GM21526 (cell line): ENCODE data around the gene TBL2.
A peak's percentile ranks its signal among the peaks of the same experiment; 100 is the strongest.
"Not testable (repeated sequence)": the region's sequence is repeated elsewhere in the genome, so short reads cannot be mapped to it uniquely, and the experiment has no call there.

Source experiments
- ATAC-seq: cut with Tn5 transposase; IDR thresholded peaks from one replicate; pipeline ENCODE4 v1.9.1; 2021; ENCODE audit warnings: moderate library complexity; ENCODE audit not compliant: unreplicated experiment, low FRiP score

The TBL2 gene, protein sequence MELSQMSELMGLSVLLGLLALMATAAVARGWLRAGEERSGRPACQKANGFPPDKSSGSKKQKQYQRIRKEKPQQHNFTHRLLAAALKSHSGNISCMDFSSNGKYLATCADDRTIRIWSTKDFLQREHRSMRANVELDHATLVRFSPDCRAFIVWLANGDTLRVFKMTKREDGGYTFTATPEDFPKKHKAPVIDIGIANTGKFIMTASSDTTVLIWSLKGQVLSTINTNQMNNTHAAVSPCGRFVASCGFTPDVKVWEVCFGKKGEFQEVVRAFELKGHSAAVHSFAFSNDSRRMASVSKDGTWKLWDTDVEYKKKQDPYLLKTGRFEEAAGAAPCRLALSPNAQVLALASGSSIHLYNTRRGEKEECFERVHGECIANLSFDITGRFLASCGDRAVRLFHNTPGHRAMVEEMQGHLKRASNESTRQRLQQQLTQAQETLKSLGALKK

DNA sequence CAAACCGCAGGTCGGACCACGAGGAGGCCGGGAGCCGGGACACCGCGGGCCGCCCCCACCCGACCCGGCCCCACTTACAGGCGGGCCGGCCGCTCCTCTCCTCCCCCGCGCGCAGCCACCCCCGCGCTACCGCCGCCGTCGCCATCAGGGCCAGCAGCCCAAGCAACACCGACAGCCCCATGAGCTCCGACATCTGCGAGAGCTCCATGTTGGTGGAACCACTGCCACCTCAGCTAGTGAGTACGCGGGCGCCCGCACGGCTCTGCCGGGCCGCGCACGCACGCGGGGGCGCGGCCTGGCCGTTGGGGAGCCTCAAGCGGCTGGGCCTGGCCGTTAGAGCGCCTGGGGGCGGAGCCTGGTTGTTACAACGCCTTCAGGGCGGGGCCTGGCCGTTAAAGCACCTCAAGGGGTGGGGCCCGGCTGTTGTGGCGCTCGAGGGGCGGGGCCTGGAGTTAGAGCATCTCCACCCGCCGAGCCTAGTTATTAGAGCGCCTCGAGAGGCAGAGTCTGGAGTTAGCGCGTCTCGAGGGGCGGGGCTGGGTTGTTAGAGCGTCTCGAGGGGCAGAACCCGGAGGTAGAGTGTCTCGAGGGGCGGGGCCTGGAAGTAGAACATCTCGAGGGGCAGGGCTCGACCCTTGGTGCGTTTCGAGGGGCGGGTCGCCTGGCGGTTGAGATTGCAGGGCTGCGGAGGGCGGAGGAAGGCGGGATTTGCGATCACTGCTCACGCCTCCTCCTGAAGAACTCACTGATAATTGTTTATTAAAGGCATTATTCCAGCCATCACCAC lies at the start of gene TBL2:
TBL2 (minus strand) TSS at position 238 of the 787 bp plus-strand sequence; CDS start at position 208, 30 bp downstream.
- ATAC-seq = peak; percentile 82

DNA sequence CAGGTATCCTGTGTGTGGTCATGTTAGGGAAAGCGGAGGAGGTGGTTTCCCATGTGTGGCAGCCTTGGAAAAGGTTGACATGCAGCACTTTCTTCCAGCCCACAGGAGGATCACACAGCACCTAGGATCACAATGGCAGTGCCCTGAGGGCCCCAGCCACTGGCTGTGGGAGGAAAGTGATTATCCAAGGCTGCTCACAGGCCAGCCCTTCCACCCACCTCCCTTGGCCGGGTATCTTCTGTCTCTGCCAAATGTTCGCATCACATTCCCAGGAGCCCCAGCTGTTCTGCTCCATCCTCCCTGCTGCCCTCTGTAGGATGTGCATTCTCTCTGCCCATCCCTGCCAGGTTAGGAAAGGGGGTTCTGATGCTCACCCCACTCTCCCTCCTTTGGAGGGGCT lies 48.4 kb upstream of the TBL2 start:
- no peak for ATAC-seq

DNA sequence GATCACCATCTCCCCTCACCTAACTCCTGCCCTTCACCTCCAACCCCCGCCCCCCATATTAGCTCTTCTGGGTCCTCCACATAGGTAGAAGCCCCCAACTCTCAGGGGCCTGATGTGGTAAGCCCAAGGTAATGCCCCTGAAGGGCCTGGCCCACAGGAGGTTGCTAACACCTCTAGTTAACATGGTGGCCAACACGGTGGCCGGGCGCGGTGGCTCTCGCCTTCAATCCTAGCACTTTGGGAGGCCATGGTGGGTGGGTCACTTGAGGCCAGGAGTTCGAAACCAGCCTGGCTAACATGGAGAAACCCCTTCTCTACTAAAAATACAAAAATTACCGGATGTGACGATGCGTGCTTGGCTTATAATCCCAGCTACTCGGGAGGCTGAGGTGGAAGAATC lies 46.9 kb upstream of the TBL2 start:
- no peak for ATAC-seq

DNA sequence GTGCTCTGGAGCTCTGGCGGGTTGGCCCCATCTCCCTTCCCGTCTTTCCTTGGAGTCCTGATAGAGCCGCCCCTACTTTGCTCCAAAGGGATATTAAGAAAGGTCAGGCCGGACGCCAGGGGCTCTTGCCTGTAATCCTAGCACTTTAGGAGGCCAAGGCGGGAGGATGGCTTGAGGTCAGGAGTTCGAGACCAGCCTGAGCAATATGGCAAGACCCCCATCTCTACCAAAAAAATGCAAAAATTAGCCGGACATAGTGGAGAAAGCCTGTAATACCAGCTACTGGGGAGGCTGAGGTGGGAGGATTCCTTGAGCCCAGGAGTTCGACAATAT lies 46.3 kb upstream of the TBL2 start:
- no peak for ATAC-seq

DNA sequence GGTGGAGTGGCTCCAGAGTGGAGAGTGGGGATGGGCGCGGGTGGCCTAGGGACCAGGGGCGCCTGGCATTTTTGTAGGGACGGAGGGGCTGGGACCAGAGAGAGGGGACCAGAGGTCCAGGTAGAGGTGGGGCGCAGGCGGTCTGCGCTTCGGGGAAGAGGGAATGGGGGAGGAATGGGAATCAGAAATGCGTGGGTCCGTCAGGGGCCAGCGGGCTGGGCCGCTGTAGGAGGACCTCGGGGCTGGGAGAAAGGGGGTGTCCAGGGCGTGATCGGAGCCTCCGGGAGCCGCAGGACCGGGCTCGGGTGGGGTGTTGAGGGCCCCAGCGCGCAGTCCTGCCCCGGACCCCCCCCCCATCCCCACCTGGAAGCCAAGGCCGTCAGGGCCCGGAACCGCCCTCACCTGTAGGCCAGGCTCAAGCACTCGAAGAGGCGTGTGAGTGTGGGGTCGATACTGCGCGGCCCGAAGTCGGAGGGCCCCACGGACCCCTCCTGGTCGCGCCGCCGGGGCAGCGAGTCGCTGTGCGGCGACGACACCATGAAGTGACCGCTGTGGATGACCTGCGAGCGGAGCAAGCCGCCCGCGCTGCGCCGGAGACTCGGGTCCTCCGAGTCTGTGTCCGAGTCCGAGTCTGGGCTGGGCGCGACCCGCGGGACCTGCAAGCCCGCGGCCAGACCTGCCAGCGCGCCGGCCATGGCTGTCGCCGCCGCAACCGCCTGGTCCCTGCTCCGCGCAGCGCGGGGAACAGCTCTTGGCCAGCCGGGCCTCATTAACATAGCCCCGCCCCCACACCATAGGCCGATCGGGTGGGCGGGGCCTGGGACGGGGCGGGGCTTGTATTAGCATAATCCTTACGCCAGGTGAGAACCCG lies 45.7 kb upstream of the TBL2 start, which contains the start of gene MLXIPL:
MLXIPL (minus strand) TSS at position 725 of the 871 bp plus-strand sequence; CDS start at position 695, 30 bp downstream.
- no peak for ATAC-seq

DNA sequence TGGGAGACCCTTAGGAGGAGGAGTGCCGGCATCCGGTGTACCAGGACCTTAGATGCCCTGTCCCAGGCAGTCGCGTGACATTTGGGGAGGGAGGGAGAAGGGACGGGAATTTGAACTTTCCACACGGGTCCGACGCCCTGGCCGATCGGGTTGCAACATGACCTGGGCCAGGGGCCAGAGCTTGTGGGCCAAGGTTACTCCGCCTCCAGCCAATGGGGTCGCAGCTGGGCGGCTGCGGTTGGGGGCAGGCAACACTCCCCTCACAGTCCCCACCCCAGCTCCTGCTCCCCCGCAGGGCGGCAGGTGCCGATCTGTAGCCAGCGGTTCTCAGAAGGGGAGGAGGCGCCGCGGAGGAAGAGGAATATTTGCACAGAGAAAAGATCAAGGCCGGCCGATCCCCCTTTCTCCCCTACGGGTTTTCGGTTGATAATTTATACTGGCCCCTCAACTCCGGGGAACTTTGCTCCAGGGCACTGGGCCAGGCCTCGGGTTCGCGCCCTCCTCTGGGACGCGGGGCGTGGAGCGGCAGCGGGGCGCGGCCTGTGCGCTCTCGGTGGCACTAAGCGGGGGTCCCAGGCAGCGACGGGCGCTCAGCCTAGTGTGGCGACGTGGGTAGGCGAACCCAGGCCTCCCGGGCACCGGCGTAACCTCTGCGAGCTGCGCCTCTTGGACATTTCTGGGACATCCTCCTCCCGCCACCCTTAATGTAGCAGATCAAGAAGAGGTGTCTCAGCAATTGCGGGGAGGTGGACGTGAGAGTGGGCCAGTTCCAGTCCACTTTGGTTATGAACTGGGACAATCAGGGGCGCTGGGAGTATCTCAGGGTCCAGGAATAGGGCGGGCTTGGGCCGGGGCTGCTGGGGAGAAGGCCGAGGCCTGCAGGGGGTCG lies 44.8 kb upstream of the TBL2 start:
- no peak for ATAC-seq

DNA sequence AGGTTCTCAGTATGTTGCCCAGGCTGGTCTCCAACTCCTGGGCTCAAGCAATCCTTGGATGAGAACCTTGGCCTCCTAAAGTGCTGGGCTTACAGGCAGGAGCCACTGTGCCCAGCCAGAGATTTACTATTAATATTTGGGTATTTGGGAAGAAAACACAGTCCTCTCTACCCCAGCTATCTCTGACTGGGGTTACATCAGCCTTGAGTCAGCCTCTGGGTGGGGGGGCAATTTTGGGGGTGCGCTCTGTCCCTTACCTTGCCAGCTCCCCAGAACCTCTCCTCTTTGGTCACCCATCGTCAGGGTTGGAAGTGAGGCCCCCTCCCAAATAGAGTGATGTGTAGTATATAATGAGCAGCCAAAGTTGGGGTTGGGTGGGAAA lies 44.1 kb upstream of the TBL2 start:
- no peak for ATAC-seq

DNA sequence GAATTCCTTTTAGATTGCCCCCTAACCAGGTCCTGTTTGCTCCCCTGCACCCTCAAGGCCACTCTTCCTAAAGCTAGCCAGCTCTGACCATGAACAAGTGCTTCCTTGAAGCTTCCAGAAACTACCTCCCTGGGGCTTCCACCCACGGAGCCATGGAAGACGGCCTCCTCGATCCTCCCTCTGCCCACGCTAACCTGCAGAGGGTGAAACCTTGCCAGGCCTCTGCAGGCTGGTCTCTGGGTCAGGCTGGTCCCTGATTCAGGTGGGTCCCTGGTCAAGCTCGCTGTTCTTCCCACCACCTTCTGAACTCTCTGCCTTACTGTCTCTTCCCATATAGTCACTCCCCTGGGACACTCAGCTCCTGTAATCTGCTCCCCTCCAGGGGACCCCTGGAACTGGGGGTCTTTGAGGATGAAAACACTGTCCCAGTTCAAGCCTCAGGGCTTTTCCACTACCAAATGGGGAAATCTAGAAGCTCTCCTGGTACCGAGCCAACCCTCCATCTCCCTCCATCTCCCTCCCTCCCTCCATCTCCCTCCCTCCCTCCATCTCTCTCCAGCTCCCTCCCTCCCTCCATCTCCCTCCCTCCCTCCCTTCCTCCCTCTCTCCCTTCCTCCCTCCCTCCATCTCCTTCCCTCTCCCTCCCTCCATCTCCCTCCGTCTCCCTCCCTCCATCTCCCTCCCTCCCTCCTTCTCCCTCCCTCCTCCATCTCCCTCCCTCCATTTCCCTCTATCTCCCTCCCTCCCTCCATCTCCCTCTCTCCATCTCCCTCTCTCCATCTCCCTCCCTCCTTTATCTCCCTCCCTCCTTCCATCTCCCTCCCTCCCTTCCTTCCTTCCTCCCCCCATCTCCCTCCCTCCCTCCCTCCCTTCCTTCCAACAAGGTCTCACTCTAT lies 43.0 kb upstream of the TBL2 start:
- no peak for ATAC-seq

DNA sequence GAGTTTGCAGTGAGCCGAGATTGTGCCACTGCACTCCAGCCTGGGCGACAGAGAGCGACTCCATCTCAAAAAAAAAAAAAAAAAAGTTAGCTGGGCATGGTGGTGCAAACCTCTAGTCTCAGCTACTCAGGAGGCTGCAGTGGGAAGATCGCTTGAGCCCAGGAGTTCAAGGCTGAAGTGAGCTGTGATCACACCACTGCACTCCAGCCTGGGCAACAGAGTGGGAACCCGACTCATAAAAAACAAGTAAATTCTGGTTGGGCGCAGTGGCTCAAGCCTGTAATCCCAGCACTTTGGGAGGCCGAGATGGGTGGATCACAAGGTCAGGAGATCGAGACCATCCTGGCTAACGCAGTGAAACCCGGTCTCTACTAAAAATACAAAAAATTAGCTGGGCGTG lies 41.0 kb upstream of the TBL2 start:
- not testable (repeated sequence) for ATAC-seq

DNA sequence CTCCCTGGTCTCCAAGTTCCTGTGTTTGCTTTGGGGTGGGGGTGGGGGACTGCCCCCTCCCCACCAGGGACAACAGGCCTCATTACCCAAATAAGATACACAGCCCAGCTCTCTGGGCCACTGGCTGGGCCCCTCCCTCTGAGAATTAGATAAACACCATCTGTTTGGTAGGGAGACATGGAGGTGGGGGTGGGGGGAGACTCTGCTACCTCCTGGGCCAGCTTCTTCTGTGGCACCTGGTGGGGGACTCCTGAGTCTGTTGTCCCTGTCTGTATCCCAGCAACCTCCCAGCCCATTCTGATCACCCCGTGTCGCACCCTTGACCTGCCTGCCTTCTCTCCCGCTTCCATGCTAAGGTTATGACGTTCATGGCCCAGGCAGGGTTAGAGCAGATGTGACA lies 40.2 kb upstream of the TBL2 start:
- ATAC-seq = no peak

DNA sequence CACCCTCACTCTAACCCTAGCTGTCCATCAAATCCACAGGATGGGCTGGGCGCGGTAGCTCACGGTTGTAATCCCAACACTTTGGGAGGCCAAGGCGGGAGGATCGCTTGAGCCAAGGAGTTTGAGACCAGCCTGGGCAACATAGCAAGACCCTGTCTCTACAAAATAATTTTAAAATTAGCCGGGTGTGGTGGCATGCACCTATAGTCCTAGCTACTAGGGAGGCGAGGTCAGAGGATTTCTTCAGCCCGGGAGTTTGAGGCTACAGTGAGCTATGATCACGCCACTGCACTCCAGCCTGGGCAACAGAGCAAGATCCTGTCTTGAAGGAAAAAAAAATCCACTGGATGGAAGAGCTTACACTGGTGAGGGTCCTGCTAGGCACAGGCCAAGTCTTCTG lies 39.1 kb upstream of the TBL2 start:
- not testable (repeated sequence) for ATAC-seq

DNA sequence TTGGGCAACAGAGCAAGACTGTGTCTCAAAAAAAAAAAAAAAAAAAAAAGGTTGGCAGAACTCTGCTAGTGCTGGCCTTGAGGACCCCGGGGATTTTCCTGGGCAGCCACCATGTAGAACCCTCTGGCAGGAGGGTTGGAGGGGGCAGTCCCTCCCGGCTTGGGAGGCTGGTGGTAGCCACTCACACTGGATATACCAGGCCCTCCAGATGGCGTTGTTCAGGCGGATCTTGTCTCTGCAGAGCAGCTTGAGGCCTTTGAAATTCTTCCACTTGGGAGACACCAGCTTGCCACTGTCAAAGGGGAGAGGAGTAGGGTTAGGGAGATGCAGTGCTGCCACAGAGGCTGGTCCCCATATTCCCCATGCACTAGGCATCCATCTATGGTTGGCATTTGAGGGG lies 37.5 kb upstream of the TBL2 start:
- no peak for ATAC-seq

DNA sequence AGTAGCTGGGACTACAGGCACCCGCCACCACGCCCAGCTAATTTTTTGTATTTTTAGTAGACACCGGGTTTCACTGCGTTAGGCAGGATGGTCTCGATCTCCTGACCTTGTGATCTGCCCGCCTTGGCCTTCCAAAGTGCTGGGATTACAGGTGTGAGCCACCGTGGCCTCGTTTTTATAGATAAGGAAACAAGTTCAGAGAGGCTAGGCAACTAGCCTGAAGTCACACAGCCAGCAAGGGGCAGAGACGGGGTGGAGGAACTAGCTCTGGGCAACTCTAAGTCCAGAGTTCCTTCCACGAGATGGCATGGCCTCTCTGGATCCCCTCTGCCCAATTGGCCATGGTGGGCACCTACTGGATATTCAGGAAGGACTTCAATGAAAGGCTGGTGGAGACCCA lies 36.6 kb upstream of the TBL2 start:
- ATAC-seq = not testable (repeated sequence)

DNA sequence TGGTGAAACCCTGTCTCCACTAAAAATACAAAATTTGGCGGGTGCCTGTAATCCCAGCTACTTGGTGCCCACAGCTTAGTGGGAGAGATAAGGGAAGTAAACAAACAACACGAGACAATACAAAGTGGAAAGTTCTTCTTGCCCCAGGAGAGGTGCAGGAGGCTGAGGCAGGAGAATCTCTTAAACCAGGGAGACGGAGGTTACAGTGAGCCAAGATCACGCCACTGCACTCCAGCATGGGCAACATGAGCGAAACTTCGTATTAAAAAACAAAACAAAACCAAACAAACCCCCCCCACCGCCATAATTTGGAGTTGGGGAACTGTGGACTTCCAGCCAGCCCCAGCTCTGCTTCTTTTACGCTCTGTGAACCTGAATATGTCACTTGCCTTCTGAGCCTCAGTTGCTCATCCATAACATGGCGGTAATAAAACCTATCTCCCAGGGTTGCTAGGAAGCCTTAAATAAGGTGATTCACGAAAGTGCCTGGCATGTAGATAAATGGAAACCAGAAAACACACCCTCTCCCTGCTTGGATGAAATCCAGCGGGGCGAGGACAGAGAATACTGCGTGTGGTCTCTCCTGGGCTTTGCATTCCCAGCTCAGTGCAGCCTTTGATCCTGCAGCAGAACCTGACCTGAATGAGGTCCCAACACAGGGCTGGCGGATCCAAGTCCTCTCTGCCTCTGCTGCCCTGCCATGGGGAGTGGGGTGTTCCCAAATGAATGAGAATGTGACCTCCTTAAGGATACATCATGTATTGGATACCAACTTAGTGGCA lies 35.8 kb upstream of the TBL2 start:
- ATAC-seq = no peak

DNA sequence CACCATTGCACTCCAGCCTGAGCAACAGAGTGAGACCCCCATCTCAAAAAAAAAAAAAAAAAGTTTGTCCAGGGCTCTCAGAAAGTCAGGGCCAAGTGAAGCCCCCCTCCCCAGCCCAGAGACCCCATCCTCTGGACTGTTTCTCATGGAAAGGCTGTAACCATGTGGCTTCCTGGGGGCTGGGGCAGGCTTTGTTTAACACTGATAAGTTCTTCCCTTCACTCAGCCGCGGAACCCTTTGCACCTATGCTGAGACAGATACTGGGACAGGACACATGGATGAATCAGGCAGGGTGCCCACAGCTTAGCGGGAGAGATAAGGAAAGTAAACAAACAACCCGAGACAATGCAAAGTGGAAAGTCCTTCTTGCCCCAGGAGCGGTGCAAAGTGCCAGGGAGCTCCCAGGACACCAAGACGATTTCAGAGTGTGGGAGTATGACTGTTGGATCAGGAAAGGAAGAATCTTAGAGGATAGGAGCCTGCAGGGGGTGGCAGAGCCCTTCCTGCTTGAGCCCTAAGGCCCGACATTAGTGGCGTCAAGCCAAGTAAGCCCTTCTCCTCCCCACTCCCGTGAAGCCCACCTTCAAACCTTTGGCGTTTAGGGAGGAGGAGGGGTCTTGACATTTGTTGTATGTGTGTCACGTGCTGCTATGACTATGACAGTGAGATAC lies 34.4 kb upstream of the TBL2 start:
- ATAC-seq = no peak

DNA sequence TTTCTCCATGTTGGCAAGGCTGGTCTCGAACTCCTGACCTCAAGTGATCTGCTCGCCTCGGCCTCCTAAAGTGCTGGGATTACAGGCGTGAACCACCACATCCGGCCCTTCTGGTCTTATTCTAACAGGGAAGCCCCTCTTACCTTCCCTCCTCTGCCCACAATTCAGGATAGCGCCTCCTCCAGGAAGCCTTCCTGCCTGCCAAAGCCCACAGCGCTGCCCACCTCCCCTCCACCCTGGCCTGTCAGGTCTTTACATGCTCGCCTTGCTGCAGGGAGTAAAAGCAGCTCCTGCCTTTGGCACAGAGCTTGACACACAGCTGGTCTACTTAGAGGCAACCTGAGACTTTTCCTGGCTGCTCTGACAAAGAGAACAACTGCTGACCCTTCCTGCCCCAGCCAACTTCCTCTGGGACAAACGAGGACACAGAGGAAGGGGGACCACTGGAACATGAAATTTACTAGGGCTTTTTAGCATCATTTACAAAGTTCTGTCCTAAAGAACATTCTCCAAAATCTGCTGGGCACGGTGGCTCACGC lies 32.7 kb upstream of the TBL2 start:
- ATAC-seq = no peak

DNA sequence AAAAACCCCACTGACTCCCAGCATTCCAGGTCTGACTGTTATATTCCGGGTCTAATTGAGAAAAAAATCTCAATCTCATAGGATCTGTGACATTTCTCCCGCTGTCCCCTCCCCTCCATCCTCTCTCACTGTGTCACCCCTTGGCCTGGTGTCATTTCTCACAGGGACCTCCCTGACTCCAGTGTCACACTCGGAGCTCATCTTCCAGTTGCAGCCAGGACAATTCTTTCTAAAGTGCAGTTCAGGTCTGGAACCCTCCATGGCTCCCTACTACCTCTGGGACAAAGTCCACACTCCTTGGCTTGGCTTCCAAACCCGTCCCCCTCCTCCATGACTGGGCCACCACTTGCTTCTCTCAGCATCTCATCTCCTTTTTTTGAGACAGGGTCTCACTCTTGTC lies 31.7 kb upstream of the TBL2 start:
- no peak for ATAC-seq

DNA sequence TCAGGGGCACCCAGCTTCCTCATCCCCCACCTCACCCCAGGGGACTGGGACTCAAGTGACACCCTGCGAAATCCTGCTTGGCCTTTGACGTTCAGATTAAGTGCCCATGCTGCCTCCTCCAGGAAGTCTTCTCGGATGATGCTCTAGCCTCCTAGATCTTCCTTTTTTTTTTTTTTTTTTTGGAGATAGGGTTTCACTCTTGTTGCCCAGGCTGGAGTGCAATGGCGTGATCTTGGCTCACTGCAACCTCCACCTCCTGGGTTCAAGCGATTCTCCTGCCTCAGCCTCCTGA lies 29.3 kb upstream of the TBL2 start:
- not testable (repeated sequence) for ATAC-seq
